A673 (cell line): ENCODE measurements around the gene GTPBP6. TPM values are rescaled to one million over a fixed set of nuclear protein-coding genes. Genes with fewer than 3 reads are reported as not detected.

Experiments
- BruUV-seq: library from RNA; stranded (reverse); fragments of 400-500 nt; replicated peaks from 2 replicates; lab custom pipeline; 2021; lab: Mats Ljungman, UMichigan
- CTCF ChIA-PET: fragments of 300-600 bp; sonication (Branson Sonifier 250); formaldehyde crosslinking; loops from one replicate; lab custom pipeline; 2022; ENCODE audit warnings: antibody characterized with exemption; lab: Charles Lee
- POLR2A ChIA-PET: fragments of 300-600 bp; sonication (Branson Sonifier 250); formaldehyde crosslinking; loops from one replicate; lab custom pipeline; 2022; ENCODE audit warnings: antibody characterized with exemption; ENCODE audit not compliant: low non-redundant PET; lab: Charles Lee
- DNase-seq: peaks from one replicate; pipeline ENCODE4 v3.0.0-alpha.2; 2015; ENCODE audit warnings: low spot score
- H3K27ac ChIP-seq: fragments of 200-600 bp; sonication (generic); 2 replicates; pipeline ENCODE4 v1.5.1; 2016; ENCODE audit warnings: mixed run types, low read depth, mild to moderate bottlenecking, mixed read lengths, antibody characterized with exemption, low read length; ENCODE audit not compliant: poor library complexity, severe bottlenecking
- H3K27me3 ChIP-seq: fragments of 200-600 bp; sonication (generic); replicated peaks from 2 replicates; pipeline ENCODE4 v1.6.1; 2017; ENCODE audit warnings: mixed run types, low read depth, mild to moderate bottlenecking, mixed read lengths, antibody characterized with exemption, low read length; ENCODE audit not compliant: insufficient read depth, poor library complexity
- H3K36me3 ChIP-seq: fragments of 200-600 bp; sonication (generic); 2 replicates; pipeline ENCODE4 v1.6.1; 2016; ENCODE audit warnings: mixed run types, mild to moderate bottlenecking, mixed read lengths, antibody characterized with exemption, low read length; ENCODE audit not compliant: insufficient read depth, poor library complexity, severe bottlenecking
- H3K4me1 ChIP-seq: fragments of 200-600 bp; sonication (generic); 2 replicates; pipeline ENCODE4 v1.6.1; 2017; ENCODE audit warnings: mixed run types, mild to moderate bottlenecking, mixed read lengths, antibody characterized with exemption, low read length; ENCODE audit not compliant: insufficient read depth, poor library complexity, severe bottlenecking
- H3K4me3 ChIP-seq: fragments of 200-600 bp; sonication (generic); 2 replicates; pipeline ENCODE4 v1.5.1; 2016; ENCODE audit warnings: low read depth, mixed run types, mild to moderate bottlenecking, mixed read lengths, low read length; ENCODE audit not compliant: poor library complexity, severe bottlenecking
- H3K9me3 ChIP-seq: fragments of 200-600 bp; sonication (generic); 2 replicates; pipeline ENCODE4 v1.6.1; 2016; ENCODE audit warnings: mixed run types, low read depth, mild to moderate bottlenecking, mixed read lengths, antibody characterized with exemption, low read length; ENCODE audit not compliant: poor library complexity, severe bottlenecking
- CTCF ChIP-seq: fragments of 300-800, 200-600 bp; sonication (generic); conservative IDR thresholded peaks from 2 replicates; pipeline ENCODE4 v1.5.1; 2017; ENCODE audit warnings: low read depth, mild to moderate bottlenecking, antibody characterized with exemption, low read length, moderate library complexity, mixed read lengths
- EZH2 ChIP-seq: fragments of 200-600 bp; sonication (generic); IDR thresholded peaks from 2 replicates; pipeline ENCODE4 v1.6.1; 2017; ENCODE audit warnings: borderline replicate concordance, low read depth, mild to moderate bottlenecking, mixed read lengths, antibody characterized with exemption, low read length; ENCODE audit not compliant: poor library complexity, severe bottlenecking
- intact Hi-C: fragments of 100-400 bp; cut with micrococcal nuclease; formaldehyde crosslinking; loops from one replicate; pipeline ENCODE4 v1.10.0; 2022; ENCODE audit not compliant: unreplicated experiment
- total RNA-seq: library from RNA; stranded (reverse); gene quantifications from 2 replicates; pipeline ENCODE4 v1.2.3, GENCODE V29; 2021

GTPBP6 gene
- total RNA-seq, 1 experiment from 2014 or later, result 85.1 TPM

- POLR2A ChIA-PET, result no interaction called here
- H3K9me3 ChIP-seq, result no peaks in the 10 kb centered on the region
- H3K4me3 ChIP-seq, result no peak overlapping the region
- H3K27me3 ChIP-seq, result no peaks in the 10 kb centered on the region
- CTCF ChIA-PET, result no interaction called here
- intact Hi-C loops, result no loop called here
- H3K4me1 ChIP-seq, result no peaks in the 10 kb centered on the region
- BruUV-seq, result no TSS peak
- DNase-seq, result no peak
- H3K36me3 ChIP-seq, result peaks cover 54% of the 10 kb centered on the region
- no peak for TF ChIP-seq EZH2
- no peak for TF ChIP-seq CTCF
- no peak overlapping the region for H3K27ac ChIP-seq
Measured at GRCh38 chrX:292900-293897, 25.4 kb downstream of the GTPBP6 start.

GRCh38 chrX:291411-291901 is 27.1 kb downstream of the GTPBP6 start:
- Histone ChIP-seq H3K27me3 (no peaks in the 10 kb centered on the region), H3K27ac (no peak overlapping the region), H3K36me3 (peaks cover 62% of the 10 kb centered on the region), H3K4me1 (no peaks in the 10 kb centered on the region), H3K4me3 (no peak overlapping the region), H3K9me3 (no peaks in the 10 kb centered on the region)
- POLR2A ChIA-PET, result no interaction called here
- DNase-seq, result no peak
- BruUV-seq, result no TSS peak
- intact Hi-C loops, result no loop called here
- TF ChIP-seq CTCF, result no peak
- TF ChIP-seq EZH2, result no peak
- CTCF ChIA-PET, result no interaction called here

GRCh38 chrX:290476-291166 is 28.0 kb downstream of the GTPBP6 start:
- intact Hi-C loops, result no loop called here
- ChIA-PET POLR2A (no interaction called here), CTCF (no interaction called here)
- no peak overlapping the region for H3K4me3 ChIP-seq
- H3K27me3 ChIP-seq, result no peaks in the 10 kb centered on the region
- DNase-seq, result no peak
- H3K27ac ChIP-seq, result no peak overlapping the region
- no peaks in the 10 kb centered on the region for H3K9me3 ChIP-seq
- no peak for TF ChIP-seq EZH2
- TF ChIP-seq CTCF, result no peak
- H3K36me3 ChIP-seq, result peaks cover 64% of the 10 kb centered on the region
- TSS peak; percentile 16 for BruUV-seq
- H3K4me1 ChIP-seq, result no peaks in the 10 kb centered on the region
